HEK293T (cell line): ENCODE data around the gene ZZZ3.

Experiments
- BHLHE40 ChIP-seq: fragments of 450-650 bp; IDR thresholded peaks from 2 replicates; pipeline ENCODE4 v1.6.1; 2016; ENCODE audit warnings: mild to moderate bottlenecking, moderate library complexity, borderline replicate concordance
- ELF4 ChIP-seq: fragments of 450-650 bp; IDR thresholded peaks from 2 replicates; pipeline ENCODE4 v1.6.1; 2017; ENCODE audit warnings: antibody characterized with exemption
- FOXA1 ChIP-seq: fragments of 450-650 bp; IDR thresholded peaks from 2 replicates; pipeline ENCODE4 v1.6.1; 2016; ENCODE audit warnings: mild to moderate bottlenecking
- FOXK2 ChIP-seq: fragments of 450-650 bp; IDR thresholded peaks from 2 replicates; pipeline ENCODE4 v1.6.1; 2016; ENCODE audit warnings: mild to moderate bottlenecking
- FOXM1 ChIP-seq: fragments of 450-650 bp; IDR thresholded peaks from 2 replicates; pipeline ENCODE4 v1.6.1; 2017; ENCODE audit warnings: mild to moderate bottlenecking, borderline replicate concordance
- HDGF ChIP-seq: fragments of 450-650 bp; IDR thresholded peaks from 2 replicates; pipeline ENCODE4 v1.6.1; 2017; ENCODE audit warnings: antibody characterized with exemption, borderline replicate concordance
- L3MBTL2 ChIP-seq: fragments of 450-650 bp; conservative IDR thresholded peaks from 2 replicates; pipeline ENCODE4 v1.6.1; 2016; ENCODE audit warnings: mild to moderate bottlenecking
- NFRKB ChIP-seq: fragments of 450-650 bp; IDR thresholded peaks from 2 replicates; pipeline ENCODE4 v1.6.1; 2016; ENCODE audit warnings: mild to moderate bottlenecking, moderate library complexity
- PKNOX1 ChIP-seq: fragments of 450-650 bp; IDR thresholded peaks from 2 replicates; pipeline ENCODE4 v1.6.1; 2016
- SP1 ChIP-seq: fragments of 450-650 bp; IDR thresholded peaks from 2 replicates; pipeline ENCODE4 v1.6.1; 2017
- SUZ12 ChIP-seq: fragments of 450-650 bp; IDR thresholded peaks from 2 replicates; pipeline ENCODE4 v1.6.1; 2016; ENCODE audit warnings: mild to moderate bottlenecking
- TARDBP ChIP-seq: fragments of 450-650 bp; IDR thresholded peaks from 2 replicates; pipeline ENCODE4 v1.6.1; 2016
- ZNF384 ChIP-seq: fragments of 450-650 bp; IDR thresholded peaks from 2 replicates; pipeline ENCODE4 v1.6.1; 2016

GRCh38 chr1:77643456-77643855 lies 39.0 kb downstream of the ZZZ3 start:
- TF ChIP-seq TARDBP, result no peak
- TF ChIP-seq ELF4, result no peak
- no peak for TF ChIP-seq BHLHE40
- no peak for TF ChIP-seq L3MBTL2
- TF ChIP-seq PKNOX1, result no peak
- no peak for TF ChIP-seq FOXM1
- no peak for TF ChIP-seq SUZ12
- no peak for TF ChIP-seq FOXA1
- no peak for TF ChIP-seq FOXK2
- no peak for TF ChIP-seq SP1
- TF ChIP-seq NFRKB, result no peak
- no peak for TF ChIP-seq HDGF
- no peak for TF ChIP-seq ZNF384
